ENCODE measurements around the gene CNR2.

CNR2 gene

GRCh38 chr1:23899070-23899469 lies 14.1 kb downstream of the CNR2 start:
- H3K27ac ChIP-seq (ENCODE audit: low read depth, low read length) = no peak overlapping the region
- no peaks in the 10 kb centered on the region for H3K79me1 ChIP-seq (ENCODE audit: low read length)
- H3K27me3 ChIP-seq (ENCODE audit: insufficient read depth, low read length, poor library complexity) = peaks cover 14% of the 10 kb centered on the region
- H3K4ac ChIP-seq (ENCODE audit: low read depth, low read length) = no peak overlapping the region
- H3K4me2 ChIP-seq (ENCODE audit: low read length) = no peak overlapping the region
- H2AK5ac ChIP-seq (ENCODE audit: low read length) = no peak overlapping the region
- H2BK120ac ChIP-seq (ENCODE audit: low read depth, low read length) = no peak overlapping the region
- H4K5ac ChIP-seq (ENCODE audit: low read length) = no peak overlapping the region
- no peak overlapping the region for H3K4me3 ChIP-seq (ENCODE audit: low read length)
- no peaks in the 10 kb centered on the region for H3K79me2 ChIP-seq (ENCODE audit: control insufficient read depth, insufficient read depth, low read length)
- H3K36me3 ChIP-seq (ENCODE audit: control insufficient read depth, insufficient read depth, low read length) = no peaks in the 10 kb centered on the region
- no peak overlapping the region for H3K18ac ChIP-seq (ENCODE audit: low read length)
- no peak overlapping the region for H4K8ac ChIP-seq (ENCODE audit: low read depth, low read length)
- no CpG with 5 or more reads among the region's 3 CpGs for WGBS (ENCODE audit: extremely low coverage, insufficient coverage, low lambda C conversion rate)
- H3K23ac ChIP-seq (ENCODE audit: low read length) = no peak overlapping the region
- H3K4me1 ChIP-seq (ENCODE audit: control insufficient read depth, low read depth, low read length) = peaks cover 2% of the 10 kb centered on the region
- no peak overlapping the region for H3K9ac ChIP-seq (ENCODE audit: low read length)
- no peak overlapping the region for H2BK15ac ChIP-seq (replicated peaks; ENCODE audit: low read depth)
- no peak overlapping the region for H2BK5ac ChIP-seq (ENCODE audit: low read length)
- H3K56ac ChIP-seq (ENCODE audit: low read length) = no peak overlapping the region
- DNase-seq = no peak

DNA sequence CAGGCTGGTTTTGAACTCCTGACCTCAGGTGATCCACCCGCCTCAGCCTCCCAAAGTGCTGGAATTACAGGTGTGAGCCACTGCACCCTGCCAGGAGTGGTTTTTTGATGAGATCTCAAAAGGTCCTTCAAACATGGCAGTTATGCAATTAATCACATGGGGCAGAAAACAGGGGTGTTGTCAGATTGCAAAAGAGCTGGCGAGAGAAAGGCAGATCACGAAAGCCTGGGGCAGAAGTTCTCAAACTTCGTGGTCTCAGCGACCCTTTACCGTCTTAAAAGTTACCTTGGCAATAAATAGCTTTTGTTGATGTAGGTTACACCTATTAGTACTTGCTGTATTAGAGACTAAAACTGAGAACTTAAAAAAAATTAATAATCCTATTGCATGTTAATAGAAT lies 16.1 kb downstream of the CNR2 start:
- no peak overlapping the region for H2BK5ac ChIP-seq (ENCODE audit: low read length)
- H3K79me2 ChIP-seq (ENCODE audit: control insufficient read depth, insufficient read depth, low read length) = no peaks in the 10 kb centered on the region
- no peak overlapping the region for H2BK15ac ChIP-seq (replicated peaks; ENCODE audit: low read depth)
- no peak overlapping the region for H4K8ac ChIP-seq (ENCODE audit: low read depth, low read length)
- H3K4me1 ChIP-seq (ENCODE audit: control insufficient read depth, low read depth, low read length) = no peaks in the 10 kb centered on the region
- no peak overlapping the region for H2AK5ac ChIP-seq (ENCODE audit: low read length)
- no peak overlapping the region for H3K9ac ChIP-seq (ENCODE audit: low read length)
- no peak overlapping the region for H3K27ac ChIP-seq (ENCODE audit: low read depth, low read length)
- H3K4me3 ChIP-seq (ENCODE audit: low read length) = no peak overlapping the region
- no peak overlapping the region for H3K56ac ChIP-seq (ENCODE audit: low read length)
- H4K5ac ChIP-seq (ENCODE audit: low read length) = no peak overlapping the region
- no peaks in the 10 kb centered on the region for H3K27me3 ChIP-seq (ENCODE audit: insufficient read depth, low read length, poor library complexity)
- no peak overlapping the region for H3K23ac ChIP-seq (ENCODE audit: low read length)
- no peaks in the 10 kb centered on the region for H3K79me1 ChIP-seq (ENCODE audit: low read length)
- H3K4me2 ChIP-seq (ENCODE audit: low read length) = no peak overlapping the region
- no peak overlapping the region for H3K4ac ChIP-seq (ENCODE audit: low read depth, low read length)
- no peak overlapping the region for H3K18ac ChIP-seq (ENCODE audit: low read length)
- no peak for DNase-seq
- H3K36me3 ChIP-seq (ENCODE audit: control insufficient read depth, insufficient read depth, low read length) = no peaks in the 10 kb centered on the region
- no CpG with 5 or more reads among the region's 6 CpGs for WGBS (ENCODE audit: extremely low coverage, insufficient coverage, low lambda C conversion rate)
- no peak overlapping the region for H2BK120ac ChIP-seq (ENCODE audit: low read depth, low read length)

DNA sequence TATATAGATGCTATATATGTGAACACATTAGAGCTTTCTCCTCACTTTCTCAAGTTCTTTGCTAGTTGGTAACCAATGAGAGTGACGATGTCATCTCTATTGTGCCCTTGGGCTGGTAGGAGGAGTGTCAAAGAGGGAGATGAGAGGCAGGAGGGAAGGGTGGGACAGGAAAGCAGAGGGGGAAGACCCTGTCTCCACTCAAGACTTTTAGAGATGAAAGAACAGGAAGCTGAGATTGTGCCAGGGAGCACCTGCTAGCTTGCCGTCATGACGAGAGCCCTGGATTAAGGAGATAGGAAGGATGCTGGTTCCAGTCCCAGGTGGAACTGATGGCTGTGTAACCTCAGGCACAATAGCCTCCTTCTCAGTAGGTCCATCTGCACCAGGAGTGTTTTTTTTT lies 16.7 kb downstream of the CNR2 start:
- H4K5ac ChIP-seq (ENCODE audit: low read length) = no peak overlapping the region
- WGBS (ENCODE audit: extremely low coverage, insufficient coverage, low lambda C conversion rate) = no CpG with 5 or more reads among the region's 3 CpGs
- no peak overlapping the region for H3K4me3 ChIP-seq (ENCODE audit: low read length)
- no peak overlapping the region for H3K4me2 ChIP-seq (ENCODE audit: low read length)
- DNase-seq = no peak
- no peaks in the 10 kb centered on the region for H3K79me2 ChIP-seq (ENCODE audit: control insufficient read depth, insufficient read depth, low read length)
- no peaks in the 10 kb centered on the region for H3K36me3 ChIP-seq (ENCODE audit: control insufficient read depth, insufficient read depth, low read length)
- H3K56ac ChIP-seq (ENCODE audit: low read length) = no peak overlapping the region
- no peak overlapping the region for H3K9ac ChIP-seq (ENCODE audit: low read length)
- H3K18ac ChIP-seq (ENCODE audit: low read length) = no peak overlapping the region
- no peak overlapping the region for H2AK5ac ChIP-seq (ENCODE audit: low read length)
- no peaks in the 10 kb centered on the region for H3K27me3 ChIP-seq (ENCODE audit: insufficient read depth, low read length, poor library complexity)
- no peak overlapping the region for H2BK5ac ChIP-seq (ENCODE audit: low read length)
- H3K23ac ChIP-seq (ENCODE audit: low read length) = no peak overlapping the region
- no peak overlapping the region for H2BK120ac ChIP-seq (ENCODE audit: low read depth, low read length)
- H3K4me1 ChIP-seq (ENCODE audit: control insufficient read depth, low read depth, low read length) = no peaks in the 10 kb centered on the region
- no peak overlapping the region for H4K8ac ChIP-seq (ENCODE audit: low read depth, low read length)
- H2BK15ac ChIP-seq (replicated peaks; ENCODE audit: low read depth) = no peak overlapping the region
- H3K79me1 ChIP-seq (ENCODE audit: low read length) = no peaks in the 10 kb centered on the region
- H3K27ac ChIP-seq (ENCODE audit: low read depth, low read length) = no peak overlapping the region
- no peak overlapping the region for H3K4ac ChIP-seq (ENCODE audit: low read depth, low read length)

DNA sequence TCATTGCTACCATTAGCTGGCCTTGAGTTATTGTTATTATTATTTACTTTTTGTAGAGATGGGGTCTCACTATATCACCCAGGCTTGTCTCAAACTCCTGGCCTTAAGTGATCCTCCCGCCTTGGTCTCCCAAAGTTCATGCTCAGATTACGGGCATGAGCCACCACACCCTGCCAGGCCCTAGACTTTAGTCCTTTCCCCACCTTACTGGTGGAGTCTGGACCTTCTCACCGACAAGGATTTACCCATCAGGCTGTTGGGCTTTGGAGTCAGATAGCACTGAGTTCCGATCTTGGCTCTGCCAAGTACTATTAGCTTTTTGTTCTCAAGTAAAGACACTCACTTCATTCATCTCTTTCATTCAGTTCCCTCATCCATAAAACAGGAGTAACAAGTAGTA lies 17.2 kb downstream of the CNR2 start:
- Histone ChIP-seq H3K56ac (ENCODE audit: low read length) (no peak overlapping the region), H3K27me3 (ENCODE audit: insufficient read depth, low read length, poor library complexity) (no peaks in the 10 kb centered on the region), H3K18ac (ENCODE audit: low read length) (no peak overlapping the region), H3K79me1 (ENCODE audit: low read length) (no peaks in the 10 kb centered on the region), H2BK120ac (ENCODE audit: low read depth, low read length) (no peak overlapping the region), H3K9ac (ENCODE audit: low read length) (no peak overlapping the region), H3K27ac (ENCODE audit: low read depth, low read length) (no peak overlapping the region), H2BK5ac (ENCODE audit: low read length) (no peak overlapping the region), H2AK5ac (ENCODE audit: low read length) (no peak overlapping the region), H3K4me2 (ENCODE audit: low read length) (no peak overlapping the region), H3K4ac (ENCODE audit: low read depth, low read length) (no peak overlapping the region), H3K79me2 (ENCODE audit: control insufficient read depth, insufficient read depth, low read length) (no peaks in the 10 kb centered on the region), H3K4me3 (ENCODE audit: low read length) (no peak overlapping the region), H4K5ac (ENCODE audit: low read length) (no peak overlapping the region), H4K8ac (ENCODE audit: low read depth, low read length) (no peak overlapping the region), H3K4me1 (ENCODE audit: control insufficient read depth, low read depth, low read length) (no peaks in the 10 kb centered on the region), H2BK15ac (replicated peaks; ENCODE audit: low read depth) (no peak overlapping the region), H3K23ac (ENCODE audit: low read length) (no peak overlapping the region), H3K36me3 (ENCODE audit: control insufficient read depth, insufficient read depth, low read length) (no peaks in the 10 kb centered on the region)
- DNase-seq = no peak
- no CpG with 5 or more reads among the region's 4 CpGs for WGBS (ENCODE audit: extremely low coverage, insufficient coverage, low lambda C conversion rate)

- no peak overlapping the region for H3K4me2 ChIP-seq (ENCODE audit: low read length)
- H3K79me1 ChIP-seq (ENCODE audit: low read length) = no peaks in the 10 kb centered on the region
- no peak overlapping the region for H3K9ac ChIP-seq (ENCODE audit: low read length)
- H2BK5ac ChIP-seq (ENCODE audit: low read length) = no peak overlapping the region
- H3K18ac ChIP-seq (ENCODE audit: low read length) = no peak overlapping the region
- H3K56ac ChIP-seq (ENCODE audit: low read length) = no peak overlapping the region
- no peak overlapping the region for H3K27ac ChIP-seq (ENCODE audit: low read depth, low read length)
- no peak overlapping the region for H2BK120ac ChIP-seq (ENCODE audit: low read depth, low read length)
- WGBS (ENCODE audit: extremely low coverage, insufficient coverage, low lambda C conversion rate) = no CpG with 5 or more reads among the region's 5 CpGs
- no peaks in the 10 kb centered on the region for H3K79me2 ChIP-seq (ENCODE audit: control insufficient read depth, insufficient read depth, low read length)
- no peak overlapping the region for H3K4ac ChIP-seq (ENCODE audit: low read depth, low read length)
- no peak overlapping the region for H2AK5ac ChIP-seq (ENCODE audit: low read length)
- no peaks in the 10 kb centered on the region for H3K4me1 ChIP-seq (ENCODE audit: control insufficient read depth, low read depth, low read length)
- H3K27me3 ChIP-seq (ENCODE audit: insufficient read depth, low read length, poor library complexity) = no peaks in the 10 kb centered on the region
- no peak overlapping the region for H3K4me3 ChIP-seq (ENCODE audit: low read length)
- no peak for DNase-seq
- H3K36me3 ChIP-seq (ENCODE audit: control insufficient read depth, insufficient read depth, low read length) = no peaks in the 10 kb centered on the region
- H3K23ac ChIP-seq (ENCODE audit: low read length) = no peak overlapping the region
- no peak overlapping the region for H4K5ac ChIP-seq (ENCODE audit: low read length)
- no peak overlapping the region for H4K8ac ChIP-seq (ENCODE audit: low read depth, low read length)
- H2BK15ac ChIP-seq (replicated peaks; ENCODE audit: low read depth) = no peak overlapping the region
Observed at GRCh38 chr1:23895082-23895481, 18.1 kb downstream of the CNR2 start.

GRCh38 chr1:23889074-23889473 lies 24.1 kb downstream of the CNR2 start:
- no CpG with 5 or more reads among the region's 5 CpGs for WGBS (ENCODE audit: extremely low coverage, insufficient coverage, low lambda C conversion rate)
- H3K27me3 ChIP-seq (ENCODE audit: insufficient read depth, low read length, poor library complexity) = no peaks in the 10 kb centered on the region

More at GRCh38 chr1:23889074-23889473, 24.1 kb downstream of the CNR2 start:
- Histone ChIP-seq H3K9ac (ENCODE audit: low read length) (no peak overlapping the region), H3K79me2 (ENCODE audit: control insufficient read depth, insufficient read depth, low read length) (no peaks in the 10 kb centered on the region), H3K23ac (ENCODE audit: low read length) (no peak overlapping the region), H4K8ac (ENCODE audit: low read depth, low read length) (no peak overlapping the region), H3K4me2 (ENCODE audit: low read length) (no peak overlapping the region), H2BK120ac (ENCODE audit: low read depth, low read length) (no peak overlapping the region), H3K27ac (ENCODE audit: low read depth, low read length) (no peak overlapping the region), H3K4me1 (ENCODE audit: control insufficient read depth, low read depth, low read length) (no peaks in the 10 kb centered on the region), H2BK5ac (ENCODE audit: low read length) (no peak overlapping the region), H3K79me1 (ENCODE audit: low read length) (no peaks in the 10 kb centered on the region), H3K56ac (ENCODE audit: low read length) (no peak overlapping the region), H3K4me3 (ENCODE audit: low read length) (no peak overlapping the region), H2BK15ac (replicated peaks; ENCODE audit: low read depth) (no peak overlapping the region), H3K4ac (ENCODE audit: low read depth, low read length) (no peak overlapping the region), H2AK5ac (ENCODE audit: low read length) (no peak overlapping the region), H4K5ac (ENCODE audit: low read length) (no peak overlapping the region), H3K18ac (ENCODE audit: low read length) (no peak overlapping the region), H3K36me3 (ENCODE audit: control insufficient read depth, insufficient read depth, low read length) (no peaks in the 10 kb centered on the region)
- no peak for DNase-seq

Measured in mesendoderm (in vitro differentiated cells).